Testis (tissue), 2 donors: ENCODE results near the gene CNTFR.

Source experiments
- POLR2A ChIP-seq: fragments of 450-650 bp; IDR thresholded peaks from one replicate; pipeline ENCODE4 v1.6.1; 2017; ENCODE audit warnings: antibody characterized with exemption, mild to moderate bottlenecking, moderate library complexity
- TF ChIP-seq, protein P1 (sequence below), 3 experiments: fragments of 450-650 bp in 2 of 3; fragments of 200-600 bp in 1 of 3; sonication (generic) in 1 of 3; IDR thresholded peaks; one replicate each; pipeline ENCODE4 v1.5.1; 2016 to 2019; ENCODE audit warnings: antibody characterized with exemption in 3 of 3, mild to moderate bottlenecking in 2 of 3, moderate library complexity in 1 of 3

GRCh38 chr9:34629491-34629808 lies 39.9 kb upstream of the CNTFR start:
- TF ChIP-seq, protein P1, sequence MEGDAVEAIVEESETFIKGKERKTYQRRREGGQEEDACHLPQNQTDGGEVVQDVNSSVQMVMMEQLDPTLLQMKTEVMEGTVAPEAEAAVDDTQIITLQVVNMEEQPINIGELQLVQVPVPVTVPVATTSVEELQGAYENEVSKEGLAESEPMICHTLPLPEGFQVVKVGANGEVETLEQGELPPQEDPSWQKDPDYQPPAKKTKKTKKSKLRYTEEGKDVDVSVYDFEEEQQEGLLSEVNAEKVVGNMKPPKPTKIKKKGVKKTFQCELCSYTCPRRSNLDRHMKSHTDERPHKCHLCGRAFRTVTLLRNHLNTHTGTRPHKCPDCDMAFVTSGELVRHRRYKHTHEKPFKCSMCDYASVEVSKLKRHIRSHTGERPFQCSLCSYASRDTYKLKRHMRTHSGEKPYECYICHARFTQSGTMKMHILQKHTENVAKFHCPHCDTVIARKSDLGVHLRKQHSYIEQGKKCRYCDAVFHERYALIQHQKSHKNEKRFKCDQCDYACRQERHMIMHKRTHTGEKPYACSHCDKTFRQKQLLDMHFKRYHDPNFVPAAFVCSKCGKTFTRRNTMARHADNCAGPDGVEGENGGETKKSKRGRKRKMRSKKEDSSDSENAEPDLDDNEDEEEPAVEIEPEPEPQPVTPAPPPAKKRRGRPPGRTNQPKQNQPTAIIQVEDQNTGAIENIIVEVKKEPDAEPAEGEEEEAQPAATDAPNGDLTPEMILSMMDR (IDR thresholded peaks at IDR 0.05) = no peak
- no peak for TF ChIP-seq POLR2A
